ENCODE data around the gene PRPF19.

GRCh38 chr11:60942970-60943565 lies 36.7 kb upstream of the PRPF19 start:
- TF ChIP-seq GABPA (IDR thresholded peaks at IDR 0.05; ENCODE audit: low read depth) (no peak), FOSL2 (IDR thresholded peaks at IDR 0.05; ENCODE audit: borderline replicate concordance, low read depth) (no peak), TCF12 (IDR thresholded peaks at IDR 0.05) (no peak), CTCF (IDR thresholded peaks at IDR 0.05) (no peak), NFIC (IDR thresholded peaks at IDR 0.05; ENCODE audit: borderline replicate concordance) (no peak), SMC3 (IDR thresholded peaks at IDR 0.05; ENCODE audit: low read depth, low read length) (no peak)
